HepG2 (cell line): ENCODE results near the gene DPP7. TPM values are rescaled to one million over a fixed set of nuclear protein-coding genes. Genes with fewer than 3 reads are reported as not detected.
A peak's percentile ranks its signal among the peaks of the same experiment; 100 is the strongest.

ENCODE experiments used
- ADNP ChIP-seq: sonication (generic); formaldehyde crosslinking; IDR thresholded peaks from 2 replicates; pipeline ENCODE4 v1.4.0; 2020; ENCODE audit warnings: missing genetic modification reagents
- FOXP1 ChIP-seq, 2 experiments: fragments of 450-650 bp in 1 of 2; IDR thresholded peaks; 2 replicates each; pipeline ENCODE4 v1.6.1; 2017 to 2018; ENCODE audit warnings: antibody characterized with exemption in 1 of 2
- GABPA ChIP-seq, 2 experiments: IDR thresholded peaks; 2 replicates each; pipeline ENCODE4 v1.6.1; 2011 to 2016; ENCODE audit warnings: low read depth in 2 of 2, low read length in 1 of 2, missing biosample characterization in 1 of 2, missing genetic modification characterization in 1 of 2
- GLI4 ChIP-seq: sonication (generic); formaldehyde crosslinking; IDR thresholded peaks from 2 replicates; pipeline ENCODE4 v1.5.1; 2020; ENCODE audit warnings: missing genetic modification reagents, mild to moderate bottlenecking, moderate library complexity, borderline replicate concordance
- MLX ChIP-seq: IDR thresholded peaks from 2 replicates; pipeline ENCODE4 v1.6.1; 2016
- PRDM15 ChIP-seq: sonication (generic); formaldehyde crosslinking; IDR thresholded peaks from 2 replicates; pipeline ENCODE4 v1.4.0; 2020; ENCODE audit warnings: missing genetic modification reagents
- SAP130 ChIP-seq: IDR thresholded peaks from 2 replicates; pipeline ENCODE4 v1.6.1; 2016; ENCODE audit warnings: low read depth
- SIN3A ChIP-seq: IDR thresholded peaks from 2 replicates; pipeline ENCODE4 v1.6.1; 2011; ENCODE audit warnings: low read depth, mild to moderate bottlenecking, control low read depth, low read length, borderline replicate concordance
- TCF12 ChIP-seq, 2 experiments: fragments of 450-650 bp in 1 of 2; sonication (generic) in 1 of 2; formaldehyde crosslinking in 1 of 2; IDR thresholded peaks; 2 replicates each; pipeline versions ENCODE4 v1.6.1 to v1.8.0; 2017 to 2022; ENCODE audit warnings: antibody characterized with exemption in 1 of 2, mild to moderate bottlenecking in 1 of 2, missing genetic modification reagents in 1 of 2, moderate library complexity in 1 of 2
- TFDP2 ChIP-seq: sonication (generic); formaldehyde crosslinking; IDR thresholded peaks from 2 replicates; pipeline ENCODE4 v1.4.0; 2020; ENCODE audit warnings: missing genetic modification reagents
- ZBTB40 ChIP-seq, 2 experiments: fragments of 450-650 bp in 1 of 2; sonication (generic) in 1 of 2; formaldehyde crosslinking in 1 of 2; IDR thresholded peaks; 2 replicates each; pipeline versions ENCODE4 v1.6.1 to v1.8.0; 2016 to 2022; ENCODE audit warnings: antibody characterized with exemption in 1 of 2, mild to moderate bottlenecking in 1 of 2, missing genetic modification reagents in 1 of 2
- ZBTB7A ChIP-seq: sonication (generic); formaldehyde crosslinking; IDR thresholded peaks from 2 replicates; pipeline ENCODE4 v1.8.0; 2022; ENCODE audit warnings: mild to moderate bottlenecking, missing genetic modification reagents
- ZNF605 ChIP-seq: sonication (generic); formaldehyde crosslinking; IDR thresholded peaks from 2 replicates; pipeline ENCODE4 v1.8.0; 2022; ENCODE audit warnings: mild to moderate bottlenecking, missing genetic modification reagents
- ZSCAN12 ChIP-seq: sonication (generic); formaldehyde crosslinking; IDR thresholded peaks from 2 replicates; pipeline ENCODE4 v1.9.0; 2021; ENCODE audit warnings: mild to moderate bottlenecking, missing genetic modification reagents
- polyA plus RNA-seq, 8 experiments: library from polyadenylated mRNA; depleted of rRNA in 3 of 8; stranded (reverse) in 7 of 8; unstranded in 1 of 8; fragments of >200 nt; fragmentation: Illumina TruSeq in 4 of 8; extraction: Trizol in 4 of 8; gene quantifications; 2 replicates each; pipeline versions ENCODE4 v1.2.1 to v1.2.3, GENCODE V29; 2011 to 2016; ENCODE audit warnings: low read depth in 4 of 8, missing spikeins in 1 of 8, mixed read lengths in 1 of 8; ENCODE audit not compliant: insufficient read depth in 1 of 8
- total RNA-seq, 5 experiments: library from RNA; depleted of rRNA; stranded (reverse); fragments of >200 nt; fragmentation: Illumina TruSeq; extraction: Trizol; gene quantifications; 2 replicates each; pipeline ENCODE4 v1.2.3, GENCODE V29; 2016; ENCODE audit warnings: low read depth in 1 of 5

Gene DPP7
- total and polyA plus RNA-seq, 2 of the 13 experiments (the other 11 are each of a cell fraction or from before 2014, with no cell fraction given): 1.2 to 4.5 TPM

- TF ChIP-seq SIN3A (no peak), GLI4 (CRISPR knock-in tag) (no peak), TCF12 (IDR thresholded peaks at IDR 0.05) (no peak), TCF12 (CRISPR knock-in tag; IDR thresholded peaks at IDR 0.05) (no peak), ZSCAN12 (CRISPR knock-in tag) (no peak), ADNP (CRISPR knock-in tag) (no peak), GABPA (IDR thresholded peaks at IDR 0.05; ENCODE audit: low read depth, low read length) (no peak), GABPA (CRISPR knock-in tag; IDR thresholded peaks at IDR 0.05; ENCODE audit: low read depth) (no peak), MLX (CRISPR knock-in tag) (no peak), ZNF605 (CRISPR knock-in tag) (no peak; the same call in 1 of the 2 replicates), ZBTB40 (IDR thresholded peaks at IDR 0.05) (no peak), ZBTB40 (CRISPR knock-in tag; IDR thresholded peaks at IDR 0.05) (no peak; the same call in 1 of the 2 replicates), PRDM15 (CRISPR knock-in tag) (no peak), SAP130 (CRISPR knock-in tag) (no peak; the same call in 1 of the 2 replicates), FOXP1 (IDR thresholded peaks at IDR 0.05) (no peak), FOXP1 (CRISPR knock-in tag; IDR thresholded peaks at IDR 0.05) (no peak), ZBTB7A (CRISPR knock-in tag) (no peak), TFDP2 (CRISPR knock-in tag) (peak; percentile 19; the same call in 1 of the 2 replicates)
Measured at GRCh38 chr9:137128862-137129455, 14.4 kb upstream of the DPP7 start (continued).
